ENCODE results near the gene TSTD2.

DNA sequence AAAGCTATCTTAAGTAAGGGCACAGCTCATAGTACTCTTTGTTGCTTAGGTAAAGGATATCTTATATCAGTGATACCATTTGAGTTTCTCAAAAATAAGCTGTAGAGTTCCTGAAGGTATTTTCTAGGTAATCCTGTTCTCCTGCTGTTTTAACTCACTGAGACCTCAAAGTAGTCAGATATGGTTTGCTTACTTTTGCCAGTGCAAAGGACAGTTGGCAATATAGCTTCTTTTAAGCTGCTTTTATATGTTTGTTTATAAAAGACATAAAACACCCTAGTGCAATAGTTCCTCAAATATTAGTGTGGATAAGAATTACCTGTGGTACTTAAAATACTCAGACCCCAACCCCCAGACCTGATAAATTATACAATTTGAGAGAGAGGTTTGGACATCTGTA lies 12.6 kb upstream of the TSTD2 start:
- TF ChIP-seq CTCF (IDR thresholded peaks at IDR 0.05) = no peak
- no peak for TF ChIP-seq POLR2A (IDR thresholded peaks at IDR 0.05)

Measured in adrenal gland (tissue), 5 donors.